DMS53 (cell line): ENCODE results near the gene C2orf42.
"Not testable (repeated sequence)": the region's sequence is repeated elsewhere in the genome, so short reads cannot be mapped to it uniquely, and the experiment has no call there.

ENCODE experiments used
- DNase-seq: peaks from one replicate; lab custom pipeline; 2025; lab: John Stamatoyannopoulos, UW

Gene C2orf42

DNA sequence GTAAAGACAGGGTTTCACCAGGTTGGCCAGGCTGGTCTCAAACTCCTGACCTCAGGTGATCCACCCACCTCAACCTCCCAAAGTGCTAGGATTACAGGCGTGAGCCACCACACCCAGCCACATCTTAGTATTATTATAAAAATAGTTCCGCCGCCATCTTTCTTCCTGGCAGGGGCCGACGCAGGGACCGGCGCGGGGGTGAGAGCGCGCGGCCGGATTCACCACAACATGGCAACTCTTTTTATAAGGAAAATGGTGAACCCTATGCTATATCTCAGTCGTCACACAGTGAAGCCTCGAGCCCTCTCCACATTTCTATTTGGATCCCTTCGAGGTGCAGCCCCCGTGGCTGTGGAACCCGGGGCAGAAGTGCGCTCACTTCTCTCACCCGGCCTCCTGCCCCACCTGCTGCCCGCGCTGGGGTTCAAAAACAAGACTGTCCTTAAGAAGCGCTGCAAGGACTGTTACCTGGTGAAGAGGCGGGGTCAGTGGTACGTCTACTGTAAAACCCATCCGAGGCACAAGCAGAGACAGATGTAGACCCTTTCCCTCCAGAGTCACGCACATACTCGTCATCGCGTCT lies 88.4 kb downstream of the C2orf42 start:
- DNase-seq = not testable (repeated sequence)

DNA sequence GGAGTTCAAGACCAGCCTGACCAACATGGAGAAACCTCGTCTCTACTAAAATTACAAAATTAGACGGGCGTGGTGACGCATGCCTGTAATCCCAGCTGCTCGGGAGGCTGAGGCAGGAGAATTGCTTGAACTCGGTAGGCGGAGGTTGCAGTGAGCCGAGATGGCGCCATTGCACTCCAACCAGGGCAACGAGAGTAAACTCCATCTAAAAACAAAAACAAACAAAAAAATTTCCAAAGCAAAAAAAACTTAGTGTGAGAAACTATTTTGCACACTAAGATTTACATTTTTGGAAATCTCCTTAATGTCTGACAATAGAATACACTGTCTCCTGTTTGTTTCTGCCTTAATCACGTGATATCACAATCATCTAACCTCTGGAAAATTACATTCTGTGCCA lies 89.1 kb downstream of the C2orf42 start:
- DNase-seq = not testable (repeated sequence)

- DNase-seq = no peak
Measured at GRCh38 chr2:70101174-70101573, 89.6 kb downstream of the C2orf42 start.
